22Rv1 (cell line): ENCODE data around the gene DTYMK.
A peak's percentile ranks its signal among the peaks of the same experiment; 100 is the strongest.

Experiments used
- H3K27ac ChIP-seq: fragments of 450-650 bp; 2 replicates; pipeline ENCODE4 v1.5.1; 2017
- CTCF ChIP-seq: fragments of 450-650 bp; IDR thresholded peaks from 2 replicates; pipeline ENCODE4 v1.5.1; 2017; ENCODE audit warnings: mild to moderate bottlenecking
- ZFX ChIP-seq: fragments of 450-650 bp; IDR thresholded peaks from 2 replicates; pipeline ENCODE4 v1.6.1; 2017; ENCODE audit warnings: antibody characterized with exemption, borderline replicate concordance

DTYMK gene

GRCh38 chr2:241677392-241677791, 9.2 kb downstream of the DTYMK start:
- no peak overlapping the region for H3K27ac ChIP-seq

DNA sequence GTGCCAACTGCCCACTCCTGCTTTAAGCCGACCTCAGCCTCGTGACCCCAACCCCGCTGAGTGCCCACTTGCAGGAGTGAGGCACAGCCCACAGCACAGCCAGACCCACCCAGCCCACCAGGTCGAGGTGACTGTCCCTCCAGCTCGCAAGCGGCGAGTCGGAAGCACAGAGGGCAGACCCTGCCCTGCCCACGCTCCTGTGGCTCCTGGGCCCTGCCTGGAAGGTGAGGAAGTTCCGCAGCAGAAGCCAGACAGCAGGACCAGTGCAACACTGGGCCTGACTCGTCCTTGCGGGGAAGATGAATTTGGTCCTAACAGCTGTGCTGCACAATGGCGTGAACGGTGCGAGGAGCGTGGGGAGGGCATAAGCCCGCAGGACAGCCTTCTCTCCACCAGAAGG, 9.9 kb downstream of the DTYMK start:
- TF ChIP-seq ZFX (no peak), CTCF (no peak)
- H3K27ac ChIP-seq = no peak overlapping the region

More at GRCh38 chr2:241677392-241677791, 9.2 kb downstream of the DTYMK start:
- TF ChIP-seq CTCF (no peak), ZFX (no peak)

GRCh38 chr2:241675885-241676284, 10.7 kb downstream of the DTYMK start:
- TF ChIP-seq ZFX (no peak), CTCF (no peak)
- no peak overlapping the region for H3K27ac ChIP-seq

- TF ChIP-seq ZFX = no peak
- TF ChIP-seq CTCF = no peak
- peak overlapping the region; percentile 23; the same call in 1 of the 2 replicates for H3K27ac ChIP-seq
Observed at GRCh38 chr2:241673797-241674725, 12.6 kb downstream of the DTYMK start.

GRCh38 chr2:241673189-241673663, 13.4 kb downstream of the DTYMK start:
- 0 out of 2 replicates have a peak overlapping the region, but pooled peaks have one; percentile 23 for H3K27ac ChIP-seq
- no peak for TF ChIP-seq ZFX
- no peak for TF ChIP-seq CTCF

DNA sequence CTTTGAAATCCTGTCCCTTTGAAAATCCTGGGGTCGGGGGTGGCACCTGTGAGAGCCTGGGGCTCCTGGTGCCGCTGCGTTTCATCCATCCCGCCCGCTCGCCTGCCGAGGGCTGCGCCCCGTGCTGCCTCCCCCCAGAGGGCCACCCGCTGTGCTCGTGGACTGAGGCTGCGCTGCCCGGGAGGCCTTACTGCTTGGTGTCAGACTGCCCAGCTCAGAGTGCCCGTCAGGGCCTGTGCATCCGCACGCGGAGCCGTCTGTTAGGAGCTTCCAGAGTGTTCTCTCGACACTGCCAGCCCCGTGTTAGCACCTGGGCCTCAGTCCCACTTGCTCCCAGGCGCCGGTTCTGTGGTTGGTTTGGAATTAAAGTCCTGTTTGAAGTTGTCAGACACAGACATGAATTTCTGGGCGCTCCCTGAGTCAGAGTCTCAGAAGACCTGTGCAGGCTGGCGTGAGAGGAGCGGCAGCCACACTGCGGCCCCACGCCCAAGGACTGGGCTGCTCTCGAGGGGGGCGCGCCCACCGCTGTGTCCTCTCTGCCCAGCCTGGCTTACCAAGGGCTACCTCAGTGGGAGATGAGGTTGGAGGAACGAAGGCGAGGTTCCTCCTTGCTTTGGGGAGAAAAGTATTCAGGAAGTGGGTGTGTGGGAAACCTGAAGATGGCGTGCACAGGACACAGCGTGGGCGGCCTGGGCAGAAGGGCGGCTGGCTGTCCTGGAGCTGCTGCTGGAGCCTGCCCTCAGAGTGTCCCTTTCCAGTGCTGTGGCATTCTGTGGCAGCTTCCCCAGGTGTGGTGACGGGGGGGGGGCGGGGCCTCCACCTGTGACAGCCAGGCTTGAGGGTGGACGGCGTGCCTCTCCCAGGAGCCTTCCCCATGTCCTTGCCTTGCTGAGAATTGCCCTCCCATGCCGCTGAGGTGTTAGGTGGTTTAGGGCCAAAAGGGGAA, 14.1 kb downstream of the DTYMK start:
- TF ChIP-seq CTCF (no peak), ZFX (no peak)
- H3K27ac ChIP-seq = no peak overlapping the region
